Fibroblast of pulmonary artery (primary cell): ENCODE results near the gene PRDX3.

Experiments
- DNase-seq: peaks from one replicate; pipeline ENCODE4 v3.0.0-alpha.2; 2010; ENCODE audit warnings: low read depth
- H3K4me3 ChIP-seq: replicated peaks from 2 replicates; pipeline ENCODE4 v1.5.1; 2011; ENCODE audit warnings: low read depth, mild to moderate bottlenecking, control low read depth, low read length, moderate library complexity
- TF ChIP-seq, protein P1 (sequence below): IDR thresholded peaks from 2 replicates; pipeline ENCODE4 v1.5.1; 2011; ENCODE audit warnings: mild to moderate bottlenecking, control low read depth, low read length, inconsistent platforms; ENCODE audit errors: missing control alignments

The PRDX3 gene

DNA sequence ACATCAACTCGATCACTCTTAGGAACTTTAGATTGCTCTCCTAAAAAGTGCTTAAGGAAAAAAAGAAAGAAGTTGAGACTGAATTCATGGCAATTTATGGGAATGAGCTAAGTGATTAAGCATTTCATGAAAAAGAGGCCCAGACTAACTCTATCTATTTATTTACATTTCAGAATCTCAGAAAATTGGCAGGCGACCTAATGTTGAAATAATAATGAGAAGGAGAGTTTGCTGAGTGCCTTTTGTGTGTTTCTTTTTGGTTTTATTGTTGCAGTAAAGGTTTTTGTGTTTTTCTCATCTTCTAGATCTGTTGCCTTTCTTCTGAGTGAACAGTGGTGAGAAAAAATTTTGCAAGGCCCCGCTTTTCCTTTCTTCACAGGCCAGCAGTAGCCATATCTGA lies 32.6 kb upstream of the PRDX3 start:
- DNase-seq = peak; percentile 79
- peak overlapping the region; percentile 7 for H3K4me3 ChIP-seq
- TF ChIP-seq, protein P1, sequence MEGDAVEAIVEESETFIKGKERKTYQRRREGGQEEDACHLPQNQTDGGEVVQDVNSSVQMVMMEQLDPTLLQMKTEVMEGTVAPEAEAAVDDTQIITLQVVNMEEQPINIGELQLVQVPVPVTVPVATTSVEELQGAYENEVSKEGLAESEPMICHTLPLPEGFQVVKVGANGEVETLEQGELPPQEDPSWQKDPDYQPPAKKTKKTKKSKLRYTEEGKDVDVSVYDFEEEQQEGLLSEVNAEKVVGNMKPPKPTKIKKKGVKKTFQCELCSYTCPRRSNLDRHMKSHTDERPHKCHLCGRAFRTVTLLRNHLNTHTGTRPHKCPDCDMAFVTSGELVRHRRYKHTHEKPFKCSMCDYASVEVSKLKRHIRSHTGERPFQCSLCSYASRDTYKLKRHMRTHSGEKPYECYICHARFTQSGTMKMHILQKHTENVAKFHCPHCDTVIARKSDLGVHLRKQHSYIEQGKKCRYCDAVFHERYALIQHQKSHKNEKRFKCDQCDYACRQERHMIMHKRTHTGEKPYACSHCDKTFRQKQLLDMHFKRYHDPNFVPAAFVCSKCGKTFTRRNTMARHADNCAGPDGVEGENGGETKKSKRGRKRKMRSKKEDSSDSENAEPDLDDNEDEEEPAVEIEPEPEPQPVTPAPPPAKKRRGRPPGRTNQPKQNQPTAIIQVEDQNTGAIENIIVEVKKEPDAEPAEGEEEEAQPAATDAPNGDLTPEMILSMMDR = no peak

DNA sequence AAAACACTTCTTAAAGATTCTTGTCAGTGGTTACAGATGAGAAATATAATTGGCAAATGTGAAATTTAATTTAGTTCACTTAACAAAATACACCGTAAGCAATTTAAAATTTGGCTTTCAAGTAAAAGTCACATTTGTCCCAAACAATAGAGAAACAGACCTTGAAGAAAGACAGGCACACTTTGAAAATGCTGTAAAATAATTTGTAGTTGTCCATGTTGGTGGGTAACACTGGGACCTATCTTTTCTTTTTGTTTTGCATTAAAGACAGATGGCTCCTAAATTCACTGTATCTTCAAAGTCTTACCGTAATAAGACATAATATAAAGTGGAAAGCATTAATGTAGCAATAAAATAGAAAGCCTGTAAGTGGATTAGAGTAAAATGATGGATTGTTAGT lies 32.0 kb upstream of the PRDX3 start:
- no peak overlapping the region for H3K4me3 ChIP-seq
- TF ChIP-seq, protein P1 = no peak
- DNase-seq = no peak

DNA sequence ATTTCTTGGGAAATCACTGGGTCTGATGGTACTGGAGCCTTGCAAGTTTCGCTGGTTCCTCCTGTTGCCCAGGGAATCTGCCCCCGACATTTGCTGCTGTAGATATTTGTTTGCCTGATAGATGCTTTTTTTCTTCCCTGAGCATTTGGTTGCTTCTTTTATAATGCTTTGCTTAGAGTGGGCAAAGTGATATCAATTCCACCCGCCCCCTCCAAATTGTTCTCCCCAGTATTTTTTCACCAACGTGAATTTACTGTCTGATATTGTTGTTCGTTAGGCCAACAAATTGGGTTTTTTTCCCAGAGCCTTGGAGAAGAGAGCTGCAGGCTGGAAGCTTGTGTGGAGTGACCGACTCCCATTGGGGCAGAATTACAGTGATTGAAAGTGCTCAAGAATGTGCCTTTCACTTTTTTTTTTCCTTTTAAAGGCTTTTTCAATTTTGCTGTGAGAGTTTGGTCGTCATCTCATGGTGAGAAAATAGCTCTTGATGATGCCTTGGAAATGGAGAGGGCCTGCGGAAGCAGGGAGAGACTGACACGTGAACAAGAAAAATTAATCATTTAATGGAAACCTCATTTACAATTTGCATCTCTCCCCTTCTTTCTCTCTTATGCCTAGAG lies 31.2 kb upstream of the PRDX3 start:
- H3K4me3 ChIP-seq = peak overlapping the region; percentile 86
- peak; percentile 45 for DNase-seq
- TF ChIP-seq, protein P1 = no peak

DNA sequence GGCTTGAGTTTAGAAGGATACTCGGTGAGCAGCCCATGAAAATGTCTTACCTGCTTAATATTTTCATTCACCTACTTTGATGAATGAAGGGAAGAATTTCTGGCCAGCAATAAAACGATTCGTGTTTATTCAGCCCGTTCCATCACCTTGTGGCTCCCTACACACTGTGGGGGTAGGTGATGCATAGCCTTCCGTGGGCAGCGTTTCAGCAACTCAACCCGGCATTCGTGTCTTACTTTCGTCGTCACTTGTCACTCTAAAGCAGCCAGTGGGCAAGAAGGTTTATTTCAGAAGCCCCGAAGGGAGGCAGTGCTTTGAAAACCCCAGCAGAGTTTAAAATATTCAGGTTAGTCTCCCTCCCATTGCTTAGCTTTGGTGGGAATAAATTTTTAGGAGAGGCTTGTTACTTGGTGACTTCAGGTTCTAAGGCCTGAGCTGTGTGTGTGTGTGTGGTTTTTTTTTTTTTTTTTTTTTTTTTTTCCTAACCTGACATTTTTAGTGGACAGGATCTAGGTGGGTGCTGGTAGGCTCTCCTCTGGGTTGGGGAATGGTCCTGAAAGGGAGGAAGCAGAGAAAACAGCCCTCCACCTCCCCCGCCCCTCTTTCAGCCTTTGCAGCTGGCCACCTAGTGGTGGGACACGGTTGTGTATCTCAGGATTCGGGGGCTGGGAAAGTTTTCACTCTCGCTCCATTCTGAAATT lies 30.6 kb upstream of the PRDX3 start:
- TF ChIP-seq, protein P1 = peak; percentile 90
- H3K4me3 ChIP-seq = peak overlapping the region; percentile 86
- peak; percentile 79 for DNase-seq

DNA sequence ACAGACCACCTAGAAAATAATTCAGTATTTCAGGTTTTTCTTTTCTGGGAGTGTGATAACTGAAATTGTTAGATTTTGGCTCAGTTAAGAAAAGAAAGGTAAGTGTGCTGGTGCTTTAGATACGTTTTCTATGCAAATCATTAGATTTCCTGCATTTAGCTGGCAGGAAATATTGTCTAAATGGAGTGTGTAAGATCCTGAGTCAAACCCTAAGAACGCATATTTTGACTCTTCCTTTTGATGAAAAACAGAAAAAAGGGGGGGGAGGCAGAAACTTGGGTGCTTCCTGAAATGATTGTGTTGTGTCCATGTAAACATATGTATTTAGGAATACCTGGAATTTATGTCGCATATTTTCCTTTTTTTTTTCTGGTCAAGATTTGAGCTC lies 29.9 kb upstream of the PRDX3 start:
- H3K4me3 ChIP-seq = peak overlapping the region; percentile 86
- TF ChIP-seq, protein P1 = no peak
- peak; percentile 41 for DNase-seq

DNA sequence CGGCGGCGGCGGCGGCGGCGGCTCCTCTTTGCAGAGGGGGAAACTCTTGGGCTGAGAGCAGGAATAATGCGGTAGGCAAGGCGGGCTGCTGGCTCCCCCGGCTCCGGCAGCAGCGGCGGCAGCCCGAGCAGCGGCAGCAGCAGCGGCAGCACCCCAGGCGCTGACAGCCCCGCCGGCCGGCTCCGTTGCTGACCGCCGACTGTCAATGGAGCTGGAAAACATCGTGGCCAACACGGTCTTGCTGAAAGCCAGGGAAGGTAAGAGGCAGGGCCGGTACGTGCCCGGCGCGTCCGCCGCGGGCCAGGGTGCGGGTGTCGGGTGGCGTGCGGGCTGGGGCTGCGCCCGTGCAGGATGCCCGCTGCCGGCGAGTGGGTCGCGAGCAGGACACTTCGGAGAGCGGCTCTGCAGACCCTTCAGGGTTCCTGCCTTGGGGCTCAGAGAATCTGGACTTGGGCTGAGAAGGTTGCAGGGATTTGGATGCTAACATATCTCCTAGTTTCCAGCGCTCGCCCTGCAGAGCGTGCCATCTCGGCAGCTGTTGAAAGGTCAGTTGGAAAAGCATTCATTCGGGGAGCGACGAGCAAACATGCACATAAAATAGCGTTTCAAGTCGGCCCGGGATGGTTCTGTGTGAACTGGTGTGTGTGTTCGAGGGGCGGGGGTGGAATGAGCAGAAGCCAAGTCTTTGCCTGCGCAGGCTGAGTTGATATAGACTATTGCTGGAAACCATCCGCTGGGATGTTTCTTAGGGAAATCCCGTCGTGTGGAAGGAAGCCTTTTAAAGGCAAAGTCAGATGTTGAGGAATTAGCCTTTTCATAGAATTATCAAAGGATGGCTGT lies 29.3 kb upstream of the PRDX3 start:
- H3K4me3 ChIP-seq = peak overlapping the region; percentile 86
- TF ChIP-seq, protein P1 = no peak

More for the DNA sequence above, 29.3 kb upstream of the PRDX3 start:
- DNase-seq = peak; percentile 73
